ENCODE measurements around the gene COL9A3. TPM values are rescaled to one million over a fixed set of nuclear protein-coding genes. Genes with fewer than 3 reads are reported as not detected.

Gene COL9A3
- total RNA-seq, 2 experiments from 2014 or later = 0.45 TPM; not detected in 1

DNA sequence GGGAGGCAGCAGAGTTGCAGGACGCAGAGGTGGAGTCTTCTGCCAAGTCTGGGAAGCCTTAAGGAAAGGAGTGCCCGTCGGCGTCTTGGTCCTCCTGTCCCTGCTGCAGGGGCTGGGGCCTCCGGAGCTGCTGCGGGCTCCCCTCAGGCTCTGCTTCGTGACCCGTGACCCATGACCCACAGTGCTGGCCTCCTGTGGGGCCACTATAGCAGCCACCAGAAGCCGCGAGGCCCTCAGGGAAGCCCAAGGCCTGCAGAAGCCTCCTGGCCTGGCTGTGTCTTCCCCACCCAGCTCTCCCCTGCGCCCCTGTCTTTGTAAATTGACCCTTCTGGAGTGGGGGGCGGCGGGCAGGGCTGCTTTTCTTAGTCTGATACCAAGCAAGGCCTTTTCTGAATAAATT lies 3.3 kb upstream of the COL9A3 start:
- Mint-ChIP-seq H3K9me3 (ENCODE audit: low read depth) (no peaks in the 10 kb centered on the region), H3K4me1 (no peaks in the 10 kb centered on the region), H3K27ac (no peak overlapping the region), H3K27me3 (peaks cover 32% of the 10 kb centered on the region), H3K4me3 (no peak overlapping the region), H3K36me3 (peaks cover 14% of the 10 kb centered on the region)
- DNase-seq (no peak), ATAC-seq (no peak)
- CTCF ChIA-PET = no interaction called here

DNA sequence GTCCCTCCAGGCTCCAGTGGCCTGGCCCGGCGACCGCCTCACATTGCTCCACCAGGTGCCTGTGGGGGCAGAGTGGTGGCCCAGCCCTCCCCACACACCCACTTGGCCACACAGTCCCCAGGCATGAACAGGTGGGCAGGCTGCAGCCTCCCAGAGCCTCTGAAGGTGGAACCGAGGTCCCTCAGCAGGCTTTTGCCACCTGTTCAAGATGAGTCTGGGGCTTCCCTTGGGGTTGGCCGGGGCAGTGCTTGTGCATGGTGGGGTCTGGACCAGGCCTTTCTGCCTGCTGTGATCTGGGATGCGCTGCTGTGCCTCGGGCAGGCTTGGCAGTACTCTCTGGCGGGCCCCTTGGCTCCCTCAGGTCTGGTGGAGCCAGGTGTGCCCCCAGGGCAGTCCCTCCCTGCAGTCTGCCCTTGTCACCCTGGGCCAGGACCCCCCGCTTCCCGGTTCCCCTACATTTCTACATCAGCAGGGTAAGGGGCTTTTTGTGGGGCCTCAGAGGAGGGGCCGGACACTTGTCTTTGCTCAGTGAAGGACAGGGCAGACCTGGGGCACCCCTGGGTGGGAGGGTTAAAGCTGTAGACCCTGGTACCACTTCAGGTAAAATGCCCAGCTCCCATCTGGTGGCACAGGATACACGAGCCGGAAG lies 2.7 kb upstream of the COL9A3 start:
- H3K27me3 Mint-ChIP-seq = peaks cover 32% of the 10 kb centered on the region

DNA sequence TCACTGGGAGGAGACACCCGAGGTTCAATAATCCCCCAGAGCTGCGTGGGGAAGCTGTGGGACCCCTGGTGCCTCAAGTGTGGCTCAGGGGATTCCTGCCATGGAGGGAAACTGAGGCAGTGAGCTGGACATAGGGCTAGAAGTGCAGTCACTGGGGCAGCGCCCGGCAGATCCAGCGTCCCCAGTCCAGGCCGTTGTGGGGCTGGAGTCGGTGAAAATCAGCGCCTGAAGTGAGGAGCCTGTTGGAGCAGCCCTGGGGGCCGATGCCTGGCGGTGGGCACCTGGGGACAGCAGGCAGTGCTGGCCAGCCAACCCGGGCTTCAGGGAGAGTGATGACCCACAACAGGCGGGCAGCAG lies 2.2 kb upstream of the COL9A3 start:
- Mint-ChIP-seq H3K27ac (no peak overlapping the region), H3K4me1 (no peaks in the 10 kb centered on the region), H3K27me3 (peaks cover 32% of the 10 kb centered on the region), H3K4me3 (no peak overlapping the region), H3K9me3 (ENCODE audit: low read depth) (no peaks in the 10 kb centered on the region), H3K36me3 (peaks cover 10% of the 10 kb centered on the region)
- CTCF ChIA-PET = interaction anchor here (1.1 kb wide), 1 partner anchor 198 kb away, joined by 3 read pairs; no protein-coding TSS in a partner anchor
- ATAC-seq (no peak), DNase-seq (no peak)

More for the DNA sequence above, 2.7 kb upstream of the COL9A3 start:
- Mint-ChIP-seq H3K27ac (no peak overlapping the region), H3K36me3 (peaks cover 14% of the 10 kb centered on the region), H3K9me3 (ENCODE audit: low read depth) (no peaks in the 10 kb centered on the region), H3K4me3 (no peak overlapping the region), H3K4me1 (no peaks in the 10 kb centered on the region)
- no peak for DNase-seq
- no peak for ATAC-seq
- CTCF ChIA-PET = interaction anchor here (1.1 kb wide), 1 partner anchor 197 kb away, joined by 3 read pairs; no protein-coding TSS in a partner anchor

DNA sequence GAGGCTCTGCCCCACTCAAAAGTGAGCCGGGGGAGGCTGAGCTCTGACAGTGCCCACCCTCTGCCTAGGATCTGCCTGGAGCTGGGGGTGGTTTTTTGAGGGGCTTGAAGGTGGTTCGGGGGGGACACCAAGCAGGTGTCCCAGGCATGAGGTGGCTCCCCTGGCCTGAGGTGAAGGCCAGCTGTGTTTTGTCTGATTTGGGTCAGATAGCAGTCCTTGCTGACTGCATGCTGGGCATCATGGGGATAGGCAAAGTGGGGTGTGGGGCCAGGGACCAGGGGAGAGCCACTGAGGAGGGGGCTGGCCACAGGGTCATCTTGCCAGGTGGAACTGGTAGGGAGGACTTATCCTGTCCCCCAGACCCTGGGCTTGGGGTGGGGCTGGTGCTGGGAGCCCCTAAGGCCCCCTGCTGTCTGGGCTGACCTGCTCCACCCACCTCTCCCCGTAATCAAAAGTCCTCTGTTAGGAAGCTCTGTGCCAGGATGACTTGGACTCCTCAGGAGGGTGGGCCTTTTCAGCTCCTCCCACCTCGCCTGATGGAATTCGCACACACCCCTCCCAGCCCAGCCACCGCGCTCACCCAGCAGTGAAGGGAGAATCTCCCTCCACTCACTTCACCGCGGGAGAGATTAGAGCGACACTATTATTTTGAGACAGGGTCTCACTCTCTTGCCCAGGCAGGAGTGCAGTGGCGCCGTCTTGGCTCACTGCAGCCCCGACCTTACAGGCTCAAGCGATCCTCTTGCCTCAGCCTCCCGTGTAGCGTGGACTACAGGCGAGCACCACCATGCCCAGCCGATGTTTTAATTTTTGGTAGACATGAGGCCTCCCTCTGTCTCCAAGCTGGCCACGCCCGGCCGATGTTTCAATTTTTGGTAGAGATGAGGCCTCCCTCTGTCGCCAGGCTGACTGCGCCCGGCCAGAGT lies 1.5 kb upstream of the COL9A3 start:
- H3K27me3 Mint-ChIP-seq = peaks cover 32% of the 10 kb centered on the region
- CTCF ChIA-PET = interaction anchor here (1.1 to 1.4 kb wide), 2 partner anchors 19 to 199 kb away, joined by 3 read pairs; partner anchors contain the start of gene MRGBP
- H3K9me3 Mint-ChIP-seq (ENCODE audit: low read depth) = no peaks in the 10 kb centered on the region
- H3K4me1 Mint-ChIP-seq = no peaks in the 10 kb centered on the region
- H3K27ac Mint-ChIP-seq = no peak overlapping the region
- ATAC-seq (no peak), DNase-seq (no peak)
- H3K36me3 Mint-ChIP-seq = peaks cover 7% of the 10 kb centered on the region
- no peak overlapping the region for H3K4me3 Mint-ChIP-seq

DNA sequence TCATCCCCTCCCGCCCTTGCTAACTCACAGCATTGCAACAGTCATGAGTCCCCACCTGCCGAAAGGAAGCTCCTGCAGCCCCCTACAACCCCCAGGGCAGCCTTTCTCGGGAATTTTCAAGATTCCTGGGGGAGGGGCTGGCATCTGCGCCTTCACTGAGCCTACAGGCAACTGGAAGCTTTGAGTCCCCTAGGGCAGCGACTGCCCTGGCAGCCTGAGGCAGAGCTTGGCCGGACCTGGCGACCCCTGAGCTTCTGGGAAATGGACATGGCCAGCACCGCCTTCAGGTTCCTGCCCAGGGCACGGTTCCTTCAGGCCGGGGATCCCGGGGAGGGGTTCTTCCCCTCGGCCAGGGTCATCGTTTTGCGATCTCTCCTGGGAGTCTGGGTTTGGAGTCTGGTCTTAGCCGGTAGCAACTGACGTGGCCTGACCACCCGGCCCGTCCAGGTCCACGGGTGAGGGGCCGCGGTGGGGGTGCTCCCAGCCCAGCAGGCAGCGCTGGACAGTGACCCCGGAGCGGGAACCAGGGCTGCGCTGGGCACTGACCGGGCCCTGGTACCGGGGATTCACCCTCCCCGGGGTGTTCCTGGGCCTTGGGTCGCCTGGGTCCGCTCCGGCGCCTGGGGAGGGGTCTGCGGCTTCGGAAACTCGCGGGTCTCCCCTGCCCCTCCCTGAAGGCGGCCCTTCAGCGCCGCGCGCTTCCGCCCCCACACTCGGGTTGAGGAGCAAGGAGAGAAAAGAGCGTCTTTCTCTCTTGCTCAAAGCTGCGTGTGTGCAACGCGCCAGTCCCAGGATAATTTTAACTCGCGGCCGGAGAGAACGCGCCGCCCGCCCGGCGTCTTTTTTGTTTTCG lies 593 bp upstream of the COL9A3 start:
- CTCF ChIA-PET = interaction anchor here (1.4 to 1.7 kb wide), 2 partner anchors 8 to 20 kb away, joined by 3 to 7 read pairs; partner anchors contain the start of gene MRGBP
- ATAC-seq (no peak), DNase-seq (no peak)
- no peak overlapping the region for H3K4me3 Mint-ChIP-seq
- no peaks in the 10 kb centered on the region for H3K4me1 Mint-ChIP-seq
- no peak overlapping the region for H3K27ac Mint-ChIP-seq
- H3K36me3 Mint-ChIP-seq = peaks cover 7% of the 10 kb centered on the region
- H3K9me3 Mint-ChIP-seq (ENCODE audit: low read depth) = no peaks in the 10 kb centered on the region
- H3K27me3 Mint-ChIP-seq = peaks cover 32% of the 10 kb centered on the region

DNA sequence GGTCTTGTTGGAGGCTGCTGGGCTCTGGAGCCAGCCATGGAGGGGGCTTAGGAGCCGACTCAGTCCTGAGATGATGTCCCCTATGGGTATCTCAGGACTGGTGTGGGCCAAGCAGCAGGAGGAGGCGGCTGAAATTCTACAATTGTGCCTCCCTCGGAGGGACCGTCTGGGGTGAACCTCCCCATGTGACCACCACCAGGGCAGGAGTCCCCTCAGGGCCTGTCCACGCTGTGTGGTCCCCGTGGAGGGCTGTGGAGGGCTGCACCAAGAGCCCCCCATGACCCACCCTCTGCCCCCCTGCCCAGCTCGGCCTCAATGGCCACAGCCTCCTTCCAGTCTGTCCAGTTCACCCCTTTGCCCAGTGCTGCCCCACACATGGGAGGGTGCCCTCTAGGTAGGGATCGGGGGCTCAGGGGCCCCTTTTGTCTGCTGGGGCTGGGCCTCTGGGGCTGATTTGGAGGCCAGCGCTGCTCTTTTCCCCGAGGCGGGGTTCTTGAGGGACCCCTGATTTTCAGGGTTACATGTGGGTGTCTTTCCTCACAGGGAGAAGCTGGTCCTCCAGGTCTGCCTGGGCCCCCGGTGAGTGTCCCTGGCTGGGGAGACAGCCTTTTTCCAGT lies 1.2 kb downstream of the COL9A3 start:
- peaks cover 32% of the 10 kb centered on the region for H3K27me3 Mint-ChIP-seq
- no peaks in the 10 kb centered on the region for H3K9me3 Mint-ChIP-seq (ENCODE audit: low read depth)
- ATAC-seq (no peak), DNase-seq (no peak)
- H3K4me1 Mint-ChIP-seq = no peaks in the 10 kb centered on the region
- H3K36me3 Mint-ChIP-seq = no peaks in the 10 kb centered on the region
- no peak overlapping the region for H3K27ac Mint-ChIP-seq
- CTCF ChIA-PET = interaction anchor here (1.7 kb wide), 1 partner anchor 10 kb away, joined by 7 read pairs; no protein-coding TSS in a partner anchor
- no peak overlapping the region for H3K4me3 Mint-ChIP-seq

DNA sequence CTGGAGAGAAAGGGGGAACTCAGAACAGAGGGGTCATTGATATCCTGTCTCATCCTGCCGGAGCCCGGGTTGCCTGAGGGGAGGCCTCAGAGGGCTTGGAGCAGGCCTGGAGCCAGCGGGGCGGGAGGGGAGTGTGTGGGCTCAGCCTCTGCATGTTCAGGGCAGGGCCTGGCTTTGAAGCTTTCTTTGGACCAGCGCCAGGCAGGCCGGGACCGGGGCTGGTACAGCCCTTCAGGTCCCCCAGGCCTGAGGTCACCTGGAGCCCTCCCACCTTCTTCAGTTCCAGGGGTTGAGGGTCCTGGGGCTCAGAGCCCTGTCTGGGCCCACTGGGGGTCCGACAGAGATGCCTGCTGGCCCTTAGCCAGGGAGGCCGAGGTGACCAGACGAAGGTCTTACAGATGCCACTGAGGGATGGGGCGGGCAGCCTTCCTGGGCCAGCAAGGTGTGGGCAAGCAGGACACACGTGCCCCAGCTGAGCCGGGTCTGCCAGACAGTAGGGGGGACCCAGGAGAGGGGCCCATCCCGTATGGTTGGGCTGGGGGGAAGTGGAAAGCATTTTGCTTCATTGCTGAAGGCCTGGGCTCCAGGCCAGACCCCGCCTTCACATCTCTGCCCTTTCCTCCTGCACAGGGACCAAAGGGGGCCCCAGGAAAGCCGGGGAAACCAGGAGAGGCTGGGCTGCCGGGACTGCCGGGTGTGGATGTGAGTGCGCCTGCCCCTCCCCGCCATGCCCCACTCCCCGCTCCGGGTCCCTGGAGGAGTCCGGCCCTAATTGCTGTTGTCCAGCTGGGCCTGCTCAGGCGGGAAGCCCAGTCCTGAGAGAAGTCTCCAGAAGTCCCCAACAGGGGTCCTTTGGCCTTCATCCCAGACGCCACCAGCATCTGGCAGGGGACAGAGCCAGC lies 2.0 kb downstream of the COL9A3 start:
- DNase-seq = no peak
- H3K27ac Mint-ChIP-seq = no peak overlapping the region
- CTCF ChIA-PET = no interaction called here

DNA sequence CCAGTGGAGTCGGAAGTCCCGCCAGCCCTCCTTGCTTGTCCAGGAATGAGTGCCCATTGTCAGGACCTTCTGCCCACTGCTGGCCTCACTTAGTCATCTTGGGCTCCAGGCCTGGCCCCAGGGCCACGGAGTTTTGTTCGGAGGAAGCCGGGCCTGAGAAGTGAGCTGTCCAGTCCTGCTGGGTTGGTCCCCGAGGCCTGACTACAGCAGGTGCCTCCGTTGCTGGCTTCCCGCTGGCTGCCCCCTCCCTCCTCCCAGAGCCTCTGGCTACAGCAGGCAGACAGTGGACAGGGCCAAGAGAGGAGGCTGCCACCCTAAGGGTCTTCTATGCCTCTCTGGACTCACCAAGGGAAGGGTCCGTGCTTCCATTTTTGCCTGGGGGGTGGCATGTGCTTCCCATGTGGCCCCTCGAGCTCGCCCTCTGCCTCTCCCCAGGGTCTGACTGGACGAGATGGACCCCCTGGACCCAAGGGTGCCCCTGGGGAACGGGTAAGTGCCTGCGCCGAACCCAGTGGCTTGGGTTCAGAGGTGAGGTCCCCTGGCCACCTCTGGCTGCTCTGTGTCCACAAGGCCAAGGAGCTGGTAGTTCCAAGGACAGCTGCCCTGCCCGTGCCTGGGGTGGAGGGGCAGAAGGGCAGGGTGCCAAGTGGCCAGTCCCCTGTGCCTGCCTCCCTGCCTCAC lies 2.8 kb downstream of the COL9A3 start:
- Mint-ChIP-seq H3K4me1 (no peaks in the 10 kb centered on the region), H3K9me3 (ENCODE audit: low read depth) (no peaks in the 10 kb centered on the region), H3K27me3 (peaks cover 29% of the 10 kb centered on the region), H3K36me3 (no peaks in the 10 kb centered on the region), H3K4me3 (no peak overlapping the region), H3K27ac (no peak overlapping the region)
- ATAC-seq = no peak
- CTCF ChIA-PET = interaction anchor here (1.1 kb wide), 1 partner anchor 11 kb away, joined by 4 read pairs; no protein-coding TSS in a partner anchor
- no peak for DNase-seq

More for the DNA sequence above, 2.0 kb downstream of the COL9A3 start:
- Mint-ChIP-seq H3K27me3 (peaks cover 32% of the 10 kb centered on the region), H3K9me3 (ENCODE audit: low read depth) (no peaks in the 10 kb centered on the region), H3K36me3 (no peaks in the 10 kb centered on the region), H3K4me1 (no peaks in the 10 kb centered on the region), H3K4me3 (no peak overlapping the region)
- ATAC-seq = no peak

DNA sequence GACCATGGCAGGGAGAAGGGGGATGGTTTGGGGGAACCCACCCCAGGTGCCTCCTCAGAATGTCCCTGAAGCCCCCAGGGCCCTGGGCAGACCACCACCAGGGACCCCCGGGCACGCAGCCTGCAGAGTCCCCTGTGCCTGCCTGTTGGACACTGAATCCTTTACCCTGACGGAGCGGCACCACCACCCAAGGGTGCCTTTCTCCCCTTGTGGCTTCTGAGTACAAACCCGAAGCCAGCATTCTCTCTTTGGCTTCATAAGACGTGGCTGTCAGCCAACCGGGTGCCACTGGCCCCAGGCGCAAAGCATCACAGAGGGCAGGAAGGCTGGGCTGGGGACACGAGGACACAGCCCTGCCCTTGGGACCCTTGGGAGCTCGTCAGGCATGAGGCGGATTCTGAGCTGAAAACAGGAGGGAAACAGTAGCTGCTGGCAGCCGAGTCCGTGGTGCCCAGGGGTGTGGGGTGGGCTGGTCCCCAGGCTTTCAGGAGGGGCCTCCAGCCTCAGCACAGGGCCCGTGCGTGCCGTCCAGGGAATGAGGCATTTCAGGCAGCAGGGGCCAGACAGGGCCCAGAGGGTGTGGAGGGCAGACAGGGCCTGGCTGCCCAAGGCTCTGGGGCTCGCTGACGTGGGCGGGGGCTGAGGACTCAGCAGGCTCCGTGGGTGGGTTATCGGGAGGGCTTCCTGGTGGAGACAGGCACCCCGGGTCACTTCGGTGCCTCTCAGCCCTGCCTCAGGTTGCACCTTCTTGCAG lies 3.5 kb downstream of the COL9A3 start:
- Mint-ChIP-seq H3K4me3 (no peak overlapping the region), H3K36me3 (no peaks in the 10 kb centered on the region), H3K27ac (no peak overlapping the region), H3K27me3 (peaks cover 22% of the 10 kb centered on the region), H3K4me1 (no peaks in the 10 kb centered on the region), H3K9me3 (ENCODE audit: low read depth) (no peaks in the 10 kb centered on the region)
- ATAC-seq (no peak), DNase-seq (no peak)
- CTCF ChIA-PET = interaction anchor here (1.1 kb wide), 1 partner anchor 12 kb away, joined by 4 read pairs; no protein-coding TSS in a partner anchor

DNA sequence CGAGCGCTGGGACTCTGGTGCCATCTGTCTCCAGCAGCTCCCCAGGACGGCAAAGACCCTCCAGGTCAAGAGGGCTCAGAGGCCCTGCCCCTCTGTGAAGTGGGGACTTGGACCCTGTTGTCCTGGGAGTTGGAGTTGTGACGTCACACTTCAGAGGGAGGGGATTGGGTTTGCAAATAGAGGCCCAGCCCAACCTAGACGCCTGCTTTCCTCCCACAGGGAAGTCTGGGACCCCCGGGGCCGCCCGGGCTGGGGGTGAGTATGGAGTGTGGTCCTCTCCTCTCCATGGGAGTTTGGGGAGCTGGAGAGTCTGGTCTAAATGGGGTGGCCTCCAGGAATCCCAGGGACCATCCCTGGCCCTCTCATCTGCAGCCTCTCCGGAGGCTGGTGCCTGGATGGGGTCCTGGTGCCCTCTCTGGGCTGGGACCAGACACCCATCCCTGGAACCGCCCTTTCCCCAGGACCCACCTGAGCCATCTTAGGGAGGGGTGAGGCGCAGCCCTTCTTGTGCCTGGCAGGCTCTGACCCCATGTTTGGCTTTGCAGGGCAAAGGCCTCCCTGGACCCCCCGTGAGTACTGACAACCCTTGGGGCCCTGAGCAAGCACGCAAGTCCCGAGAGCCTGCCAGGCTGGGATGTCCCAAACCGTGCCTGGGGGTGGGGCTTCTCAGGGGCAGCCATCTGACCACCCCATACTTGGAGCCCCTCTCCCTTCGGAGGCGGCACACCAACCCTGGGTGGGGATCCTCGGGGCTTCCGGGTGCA lies 4.3 kb downstream of the COL9A3 start:
- no peak for DNase-seq
- no peaks in the 10 kb centered on the region for H3K4me1 Mint-ChIP-seq
- H3K4me3 Mint-ChIP-seq = no peak overlapping the region
- H3K9me3 Mint-ChIP-seq (ENCODE audit: low read depth) = no peaks in the 10 kb centered on the region
- ATAC-seq = no peak
- H3K27ac Mint-ChIP-seq = no peak overlapping the region
- H3K36me3 Mint-ChIP-seq = no peaks in the 10 kb centered on the region
- CTCF ChIA-PET = no interaction called here
- peaks cover 15% of the 10 kb centered on the region for H3K27me3 Mint-ChIP-seq
